Neuronal stem cell (in vitro differentiated cells): ENCODE results near the gene CDC42BPA.

ENCODE experiments used
- DNase-seq: peaks from one replicate; pipeline ENCODE4 v3.0.0-alpha.2; 2013; ENCODE audit warnings: low spot score
- H2AFZ ChIP-seq: one replicate; pipeline ENCODE4 v1.6.1; 2013; ENCODE audit warnings: mild to moderate bottlenecking, low read length, inconsistent platforms
- H2AK5ac ChIP-seq: 2 replicates; pipeline ENCODE4 v1.6.1; 2013; ENCODE audit warnings: low read depth, mild to moderate bottlenecking, inconsistent platforms, low read length, moderate library complexity, mixed read lengths
- H2BK120ac ChIP-seq: 2 replicates; pipeline ENCODE4 v1.6.1; 2013; ENCODE audit warnings: low read depth, mild to moderate bottlenecking, inconsistent platforms, low read length, moderate library complexity, mixed read lengths
- H2BK12ac ChIP-seq: one replicate; pipeline ENCODE4 v1.6.1; 2013; ENCODE audit warnings: low read length, inconsistent platforms
- H2BK15ac ChIP-seq: 2 replicates; pipeline ENCODE4 v1.6.1; 2013; ENCODE audit warnings: mild to moderate bottlenecking, low read length, inconsistent platforms, mixed read lengths
- H2BK5ac ChIP-seq: one replicate; pipeline ENCODE4 v1.6.1; 2013; ENCODE audit warnings: inconsistent platforms, mild to moderate bottlenecking, low read length, moderate library complexity
- H3K14ac ChIP-seq: one replicate; pipeline ENCODE4 v1.6.1; 2013; ENCODE audit warnings: low read length, inconsistent platforms
- H3K18ac ChIP-seq: 2 replicates; pipeline ENCODE4 v1.6.1; 2013; ENCODE audit warnings: low read length, inconsistent platforms
- H3K23ac ChIP-seq: 2 replicates; pipeline ENCODE4 v1.6.1; 2013; ENCODE audit warnings: low read depth, mild to moderate bottlenecking, mixed read lengths, low read length, inconsistent platforms; ENCODE audit not compliant: poor library complexity
- H3K27ac ChIP-seq: replicated peaks from 3 replicates; pipeline ENCODE4 v1.5.1; 2013; ENCODE audit warnings: low read length, inconsistent platforms
- H3K27me3 ChIP-seq, 3 experiments: 2 replicates each; pipeline ENCODE4 v1.6.1; 2013; ENCODE audit warnings: low read length in 3 of 3, mild to moderate bottlenecking in 2 of 3, inconsistent platforms in 1 of 3, low read depth in 1 of 3, mixed read lengths in 1 of 3, moderate library complexity in 1 of 3; ENCODE audit not compliant: control insufficient read depth in 3 of 3, insufficient read depth in 3 of 3
- H3K36me3 ChIP-seq, 2 donors: replicated peaks in 1 of 2; 2 replicates each; pipeline ENCODE4 v1.6.1; 2013; ENCODE audit warnings: low read length in 2 of 2; ENCODE audit not compliant: control insufficient read depth in 2 of 2, insufficient read depth in 2 of 2
- H3K4ac ChIP-seq: 2 replicates; pipeline ENCODE4 v1.6.1; 2013; ENCODE audit warnings: inconsistent platforms, mild to moderate bottlenecking, low read length, moderate library complexity
- H3K4me1 ChIP-seq, 2 donors: 1 replicate in 1 of 2; 2 replicates in 1 of 2; pipeline ENCODE4 v1.6.1; 2013; ENCODE audit warnings: low read length in 2 of 2, low read depth in 1 of 2; ENCODE audit not compliant: control insufficient read depth in 2 of 2, insufficient read depth in 1 of 2
- H3K4me2 ChIP-seq: one replicate; pipeline ENCODE4 v1.6.1; 2013; ENCODE audit warnings: mild to moderate bottlenecking, low read length, inconsistent platforms; ENCODE audit not compliant: insufficient read depth, poor library complexity, severe bottlenecking
- H3K4me3 ChIP-seq, 2 donors: 2 replicates each; pipeline ENCODE4 v1.5.1; 2013; ENCODE audit warnings: low read length in 2 of 2, mild to moderate bottlenecking in 2 of 2, inconsistent platforms in 1 of 2, moderate library complexity in 1 of 2
- H3K79me1 ChIP-seq: one replicate; pipeline ENCODE4 v1.6.1; 2013; ENCODE audit warnings: low read depth, mild to moderate bottlenecking, inconsistent platforms, low read length, moderate library complexity
- H3K9ac ChIP-seq: one replicate; pipeline ENCODE4 v1.6.1; 2013; ENCODE audit warnings: mild to moderate bottlenecking, low read depth, low read length, inconsistent platforms; ENCODE audit not compliant: poor library complexity
- H3K9me3 ChIP-seq, 2 donors: replicated peaks in 1 of 2; 2 replicates each; pipeline versions ENCODE3 to v1.6.1; 2013; ENCODE audit warnings: low read length in 2 of 2, mild to moderate bottlenecking in 2 of 2, inconsistent platforms in 1 of 2, low read depth in 1 of 2, mixed read lengths in 1 of 2, moderate library complexity in 1 of 2; ENCODE audit not compliant: control insufficient read depth in 2 of 2, insufficient read depth in 1 of 2
- H4K8ac ChIP-seq: one replicate; pipeline ENCODE4 v1.6.1; 2013; ENCODE audit warnings: low read depth, mild to moderate bottlenecking, inconsistent platforms, low read length, moderate library complexity
- H4K91ac ChIP-seq: one replicate; pipeline ENCODE4 v1.6.1; 2013; ENCODE audit warnings: low read length, low read depth, mild to moderate bottlenecking, inconsistent platforms; ENCODE audit not compliant: poor library complexity
- WGBS, 2 donors: extraction: QIAGEN DNeasy Blood & Tissue Kit; methylation state at CpG; one replicate each; pipeline ENCODE4 v1.1.7; 2013; ENCODE audit warnings: missing lambda C conversion rate in 2 of 2, mixed read lengths in 1 of 2; ENCODE audit not compliant: insufficient read length in 2 of 2, insufficient replicate concordance in 1 of 2; ENCODE audit errors: extremely low coverage in 2 of 2; 5-methylcytosine and 5-hydroxymethylcytosine counted together

CDC42BPA gene

DNA sequence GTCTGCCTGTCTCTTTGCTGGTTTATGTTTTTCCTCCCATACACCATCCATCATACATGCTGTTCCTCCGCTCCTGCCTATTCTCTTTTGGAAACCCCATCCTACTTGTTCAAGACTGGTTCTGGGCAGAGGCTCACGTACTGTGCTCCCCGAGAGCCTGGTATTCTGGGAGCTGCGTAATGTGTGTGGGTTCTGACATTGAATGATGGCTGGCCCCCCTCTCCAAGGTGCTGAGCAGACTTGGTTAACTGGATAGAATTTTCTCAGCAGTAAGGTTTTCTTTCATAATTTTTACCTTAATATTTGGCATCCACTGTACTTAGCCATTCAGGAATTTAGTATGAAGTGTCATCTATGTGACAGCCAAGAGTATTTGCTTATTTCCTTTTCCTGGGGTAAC is 351.6 kb downstream of the CDC42BPA start:
- Histone ChIP-seq H2BK5ac (peak overlapping the region; percentile 22), H3K14ac (no peak overlapping the region), H3K9ac (no peak overlapping the region), H2AK5ac (no peak overlapping the region), H3K23ac (no peak overlapping the region), H3K4me3 (no peak overlapping the region), H3K79me1 (peaks cover 4% of the 10 kb centered on the region), H3K27ac (no peak overlapping the region), H2AFZ (no peak overlapping the region), H3K18ac (no peak overlapping the region), H2BK120ac (no peak overlapping the region), H3K4me1 (no peaks in the 10 kb centered on the region), H4K8ac (no peak overlapping the region), H2BK12ac (no peak overlapping the region), H3K9me3 (peaks cover 0 to 2% of the 10 kb centered on the region in 2 donors), H2BK15ac (no peak overlapping the region), H3K36me3 (peaks cover 2 to 3% of the 10 kb centered on the region in 2 donors), H3K27me3 (no peaks in the 10 kb centered on the region), H3K4me2 (no peak overlapping the region), H3K4ac (no peak overlapping the region), H4K91ac (no peak overlapping the region)
- DNase-seq, result no peak
- no CpG with 5 or more reads among the region's 4 CpGs for WGBS, 2 donors

DNA sequence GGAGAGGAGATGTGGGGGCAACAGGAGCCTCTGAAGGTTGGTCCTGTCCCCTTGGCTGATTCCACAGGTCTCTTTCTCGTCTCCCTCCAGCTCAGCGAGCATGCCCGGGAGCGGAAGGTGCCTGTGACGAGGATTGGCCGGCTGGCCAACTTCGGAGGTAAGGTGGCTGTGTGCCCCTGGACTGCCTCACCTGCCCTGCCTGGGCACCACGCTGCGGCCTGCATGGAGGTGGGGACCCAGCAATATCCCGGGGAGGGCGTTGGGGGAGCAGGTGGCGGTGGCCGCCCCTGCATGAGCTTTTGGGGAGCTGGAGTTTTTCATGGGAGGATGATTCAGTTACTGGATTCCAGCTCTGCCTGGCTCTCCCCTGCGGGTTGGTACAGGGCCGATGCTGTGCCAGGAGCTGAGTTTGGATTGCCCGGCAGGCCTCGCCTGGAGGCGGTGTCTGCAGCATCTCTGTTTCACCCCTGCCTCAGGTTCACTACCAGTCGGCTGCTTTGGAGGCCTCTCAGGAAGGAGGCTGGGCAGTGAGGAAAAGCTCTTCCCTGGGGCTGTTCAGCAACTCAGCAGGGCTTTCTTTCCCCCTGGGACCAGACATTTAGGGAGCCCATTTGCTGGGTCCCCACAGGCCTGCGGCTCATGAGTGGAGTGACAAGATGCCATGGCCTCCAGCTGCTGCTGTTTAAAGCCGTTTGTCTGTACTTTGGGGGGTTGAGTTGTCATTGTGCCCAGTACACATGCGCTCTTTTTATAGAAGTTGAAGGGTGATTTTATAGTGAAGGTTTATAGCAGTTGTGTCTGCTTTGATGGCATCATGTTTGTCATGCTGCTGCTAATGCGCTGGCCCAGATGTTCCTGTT is 352.5 kb downstream of the CDC42BPA start:
- Histone ChIP-seq H2AK5ac (no peak overlapping the region), H3K23ac (no peak overlapping the region), H3K4me2 (no peak overlapping the region), H2BK15ac (peak overlapping the region; percentile 78), H2BK12ac (no peak overlapping the region), H2AFZ (no peak overlapping the region), H2BK120ac (no peak overlapping the region), H3K9ac (no peak overlapping the region), H3K79me1 (peaks cover 6% of the 10 kb centered on the region), H3K36me3 (peaks cover 2 to 3% of the 10 kb centered on the region in 2 donors), H2BK5ac (peak overlapping the region; percentile 34), H3K9me3 (peaks cover 0 to 1% of the 10 kb centered on the region in 2 donors), H4K91ac (no peak overlapping the region), H3K14ac (peak overlapping the region; percentile 95), H3K4ac (no peak overlapping the region), H4K8ac (no peak overlapping the region), H3K18ac (no peak overlapping the region), H3K4me3 (no peak overlapping the region), H3K4me1 (no peaks in the 10 kb centered on the region), H3K27me3 (no peaks in the 10 kb centered on the region), H3K27ac (no peak overlapping the region)
- no peak for DNase-seq
- no CpG with 5 or more reads among the region's 23 CpGs for WGBS, 2 donors

DNA sequence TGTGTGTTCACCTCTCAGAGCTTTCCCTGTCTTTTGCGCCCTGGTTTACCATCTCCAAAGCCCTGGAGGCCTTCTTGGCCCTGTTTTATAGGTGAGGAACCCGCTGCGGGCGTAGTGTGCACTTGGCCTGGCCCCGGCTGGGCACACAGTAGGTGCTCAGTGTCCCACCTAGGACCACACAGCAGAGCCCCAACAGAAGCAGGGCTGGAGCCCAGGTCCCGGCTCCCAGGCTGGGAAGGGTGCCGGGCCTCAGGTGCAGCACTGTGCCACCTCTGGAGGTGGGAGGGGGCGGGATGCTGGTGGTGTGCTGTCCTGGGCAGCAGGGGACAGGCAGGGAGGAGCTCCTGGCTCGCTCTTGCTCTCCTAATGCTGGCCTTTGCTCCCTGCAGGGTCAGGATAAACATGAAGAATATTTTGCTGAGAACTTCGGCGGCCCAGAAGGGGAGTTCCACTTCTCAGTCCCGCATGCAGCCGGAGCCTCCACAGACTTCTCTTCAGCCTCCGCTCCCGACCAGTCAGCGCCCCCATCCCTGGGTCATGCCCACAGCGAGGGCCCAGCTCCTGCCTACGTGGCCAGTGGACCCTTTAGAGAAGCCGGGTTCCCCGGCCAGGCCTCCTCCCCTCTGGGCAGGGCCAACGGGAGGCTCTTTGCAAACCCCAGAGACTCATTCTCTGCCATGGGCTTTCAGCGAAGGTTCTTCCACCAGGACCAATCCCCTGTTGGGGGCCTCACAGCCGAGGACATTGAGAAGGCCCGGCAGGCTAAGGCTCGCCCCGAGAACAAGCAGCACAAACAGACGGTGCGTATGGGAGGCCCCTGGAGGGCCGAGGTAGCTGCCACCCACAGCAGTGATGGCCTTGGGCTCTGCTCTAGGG is 353.4 kb downstream of the CDC42BPA start:
- H3K79me1 ChIP-seq, result peaks cover 6% of the 10 kb centered on the region
- H3K4me1 ChIP-seq, result no peaks in the 10 kb centered on the region
- no peak overlapping the region for H3K18ac ChIP-seq
- peaks cover 5% of the 10 kb centered on the region in 2 donors for H3K9me3 ChIP-seq
- DNase-seq, result no peak
- H3K14ac ChIP-seq, result no peak overlapping the region
- no peak overlapping the region for H3K9ac ChIP-seq
- H3K4me2 ChIP-seq, result no peak overlapping the region
- H3K27me3 ChIP-seq, result no peaks in the 10 kb centered on the region
- no peak overlapping the region for H2BK12ac ChIP-seq
- no peak overlapping the region for H3K4ac ChIP-seq
- H3K27ac ChIP-seq, result no peak overlapping the region
- no peak overlapping the region for H4K8ac ChIP-seq
- H3K4me3 ChIP-seq, result no peak overlapping the region
- H2BK120ac ChIP-seq, result no peak overlapping the region
- no peak overlapping the region for H4K91ac ChIP-seq
- H3K23ac ChIP-seq, result no peak overlapping the region
- WGBS, 2 donors, result no CpG with 5 or more reads among the region's 29 CpGs
- no peak overlapping the region for H2AFZ ChIP-seq
- H2BK5ac ChIP-seq, result peak overlapping the region; percentile 34
- H2AK5ac ChIP-seq, result peak overlapping the region; percentile 27
- H3K36me3 ChIP-seq, result no peaks in the 10 kb centered on the region
- H2BK15ac ChIP-seq, result no peak overlapping the region

DNA sequence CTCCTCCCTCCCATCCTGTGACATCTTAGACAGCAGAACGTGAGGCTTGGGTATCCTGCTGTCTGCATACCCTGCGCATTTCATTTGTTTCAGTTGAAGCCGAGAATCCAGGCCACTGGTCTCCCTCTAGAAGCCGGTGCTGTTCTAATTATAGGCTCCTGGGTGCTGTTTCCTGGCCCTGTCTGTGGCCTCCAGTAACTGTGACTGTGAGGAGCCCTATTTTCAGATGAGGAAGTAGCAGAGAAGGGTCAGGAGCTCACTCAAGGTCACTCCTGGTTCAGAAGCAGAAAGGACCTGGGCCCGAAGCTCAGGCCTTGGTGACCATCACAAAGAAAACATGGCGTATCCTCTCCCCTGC is 354.2 kb downstream of the CDC42BPA start:
- H2BK120ac ChIP-seq, result no peak overlapping the region
- whole genome bisulfite sequencing, 2 donors, result no CpG with 5 or more reads among the region's 6 CpGs
- no peaks in the 10 kb centered on the region for H3K4me1 ChIP-seq
- no peak overlapping the region for H3K23ac ChIP-seq
- H3K36me3 ChIP-seq, result no peaks in the 10 kb centered on the region
- peaks cover 5 to 8% of the 10 kb centered on the region in 2 donors for H3K9me3 ChIP-seq
- no peak overlapping the region for H2AFZ ChIP-seq
- H3K9ac ChIP-seq, result no peak overlapping the region
- no peak overlapping the region for H3K4me3 ChIP-seq
- no peak overlapping the region for H3K4me2 ChIP-seq
- H3K27me3 ChIP-seq, result no peaks in the 10 kb centered on the region
- H3K79me1 ChIP-seq, result peaks cover 6% of the 10 kb centered on the region
- H3K4ac ChIP-seq, result no peak overlapping the region
- no peak overlapping the region for H3K27ac ChIP-seq
- H4K91ac ChIP-seq, result no peak overlapping the region
- peak overlapping the region; percentile 27 for H2AK5ac ChIP-seq
- DNase-seq, result no peak
- H3K14ac ChIP-seq, result no peak overlapping the region
- no peak overlapping the region for H2BK15ac ChIP-seq
- no peak overlapping the region for H4K8ac ChIP-seq
- no peak overlapping the region for H3K18ac ChIP-seq
- no peak overlapping the region for H2BK12ac ChIP-seq
- H2BK5ac ChIP-seq, result no peak overlapping the region
